NCI-H2171 (cell line): ENCODE data around the gene PDE6A.
"Not testable (repeated sequence)": the region's sequence is repeated elsewhere in the genome, so short reads cannot be mapped to it uniquely, and the experiment has no call there.

Experiments used
- DNase-seq: peaks from one replicate; lab custom pipeline; 2025; lab: John Stamatoyannopoulos, UW

Gene PDE6A

GRCh38 chr5:149894237-149894636 lies 50.4 kb downstream of the PDE6A start:
- DNase-seq: no peak

- DNase-seq: no peak
Measured at GRCh38 chr5:149893403-149893931, 51.1 kb downstream of the PDE6A start.

GRCh38 chr5:149892594-149892993 lies 52.0 kb downstream of the PDE6A start:
- DNase-seq: no peak

GRCh38 chr5:149888280-149888679 lies 56.3 kb downstream of the PDE6A start:
- no peak for DNase-seq

GRCh38 chr5:149887622-149888183 lies 56.9 kb downstream of the PDE6A start:
- DNase-seq: no peak

GRCh38 chr5:149886692-149887470 lies 57.7 kb downstream of the PDE6A start:
- DNase-seq: no peak

GRCh38 chr5:149886060-149886459 lies 58.5 kb downstream of the PDE6A start:
- no peak for DNase-seq

GRCh38 chr5:149885513-149885912 lies 59.1 kb downstream of the PDE6A start:
- DNase-seq: no peak

GRCh38 chr5:149883550-149883949 lies 61.0 kb downstream of the PDE6A start:
- no peak for DNase-seq

GRCh38 chr5:149882633-149883032 lies 62.0 kb downstream of the PDE6A start:
- DNase-seq: not testable (repeated sequence)

- DNase-seq: no peak
Measured at GRCh38 chr5:149881874-149882273, 62.7 kb downstream of the PDE6A start.

- DNase-seq: no peak
Measured at GRCh38 chr5:149881069-149881622, 63.4 kb downstream of the PDE6A start.

GRCh38 chr5:149879593-149879992 lies 65.0 kb downstream of the PDE6A start:
- not testable (repeated sequence) for DNase-seq

GRCh38 chr5:149878371-149878770 lies 66.2 kb downstream of the PDE6A start:
- DNase-seq: no peak

GRCh38 chr5:149873896-149874295 lies 70.7 kb downstream of the PDE6A start:
- DNase-seq: no peak

- no peak for DNase-seq
Measured at GRCh38 chr5:149872351-149873040, 72.1 kb downstream of the PDE6A start.

GRCh38 chr5:149871471-149871870 lies 73.1 kb downstream of the PDE6A start:
- no peak for DNase-seq

- no peak for DNase-seq
Measured at GRCh38 chr5:149870697-149871096, 73.9 kb downstream of the PDE6A start.

- DNase-seq: no peak
Measured at GRCh38 chr5:149870232-149870631, 74.4 kb downstream of the PDE6A start.

- no peak for DNase-seq
Measured at GRCh38 chr5:149869411-149869821, 75.2 kb downstream of the PDE6A start.

GRCh38 chr5:149865746-149866145 lies 78.8 kb downstream of the PDE6A start:
- no peak for DNase-seq

- DNase-seq: no peak
Measured at GRCh38 chr5:149863830-149864229, 80.8 kb downstream of the PDE6A start.

- no peak for DNase-seq
Measured at GRCh38 chr5:149863176-149863575, 81.4 kb downstream of the PDE6A start.
